Lung (tissue), 12 donors: Measurements from ENCODE around the gene NTM. TPM values are rescaled to one million over a fixed set of nuclear protein-coding genes. Genes with fewer than 3 reads are reported as not detected.

ENCODE experiments used
- ATAC-seq: fragments of 200-7000 bp; cut with Tn5 transposase; one replicate; pipeline ENCODE4 v1.9.1; 2020; ENCODE audit warnings: moderate number of reproducible peaks; ENCODE audit not compliant: insufficient read depth, low FRiP score
- DNase-seq, 3 donors: peaks; one replicate each; pipeline ENCODE4 v3.0.0-alpha.2; 2013 to 2017
- H3K27ac ChIP-seq, 2 donors: one replicate each; pipeline ENCODE4 v1.5.1; 2013; ENCODE audit warnings: mild to moderate bottlenecking in 2 of 2, moderate library complexity in 2 of 2, control low read depth in 1 of 2, inconsistent platforms in 1 of 2, low read depth in 1 of 2, low read length in 1 of 2
- H3K27me3 ChIP-seq, 3 donors: one replicate each; pipeline ENCODE4 v1.5.1; 2013; ENCODE audit warnings: low read length in 2 of 3; ENCODE audit not compliant: control insufficient read depth in 3 of 3, insufficient read depth in 3 of 3
- H3K36me3 ChIP-seq, 4 donors: one replicate each; pipeline ENCODE4 v1.5.1; 2013; ENCODE audit warnings: low read length in 4 of 4, mild to moderate bottlenecking in 1 of 4, moderate library complexity in 1 of 4; ENCODE audit not compliant: control insufficient read depth in 4 of 4, insufficient read depth in 4 of 4
- H3K4me1 ChIP-seq, 5 donors: one replicate each; pipeline ENCODE4 v1.5.1; 2013; ENCODE audit warnings: low read length in 5 of 5, mild to moderate bottlenecking in 2 of 5, moderate library complexity in 1 of 5; ENCODE audit not compliant: control insufficient read depth in 5 of 5, insufficient read depth in 5 of 5
- H3K4me3 ChIP-seq: one replicate; pipeline ENCODE4 v1.5.1; 2013; ENCODE audit warnings: mild to moderate bottlenecking, control low read depth, moderate library complexity
- H3K9ac ChIP-seq, 2 donors: one replicate each; pipeline ENCODE4 v1.5.1; 2013; ENCODE audit warnings: low read length in 2 of 2, control low read depth in 1 of 2; ENCODE audit not compliant: insufficient read depth in 1 of 2
- H3K9me3 ChIP-seq, 4 donors: one replicate each; pipeline ENCODE4 v1.5.1; 2013; ENCODE audit warnings: low read length in 3 of 4, mild to moderate bottlenecking in 1 of 4, moderate library complexity in 1 of 4; ENCODE audit not compliant: control insufficient read depth in 4 of 4, insufficient read depth in 3 of 4
- WGBS, 2 donors: extraction: QIAGEN DNeasy Blood & Tissue Kit; methylation state at CpG; one replicate each; pipeline ENCODE4 v1.1.7; 2013; 5-methylcytosine and 5-hydroxymethylcytosine counted together
- polyA plus RNA-seq, 2 donors: library from polyadenylated mRNA; stranded (reverse); fragments of 200-250 nt; gene quantifications; one replicate each; pipeline ENCODE4 v1.2.1, GENCODE V29; 2013
- total RNA-seq, 2 donors: library from RNA; depleted of rRNA in 1 of 2; stranded (reverse); fragments of >200 nt in 1 of 2; gene quantifications; one replicate each; pipeline ENCODE4 v1.2.1, GENCODE V29; 2014 to 2021
- TF ChIP-seq, protein P1 (sequence below): IDR thresholded peaks from 2 replicates; pipeline ENCODE4 v1.5.1; 2012; ENCODE audit warnings: mild to moderate bottlenecking; ENCODE audit errors: control extremely low read depth, extremely low read depth
- donor health status: control.
- donor health status: control.
- donor health status: Bipolar disorder and iron deficiency.
- donor health status: healthy.
- donor health status: DM: yes; HTN: yes; CAD: no.

NTM gene
- total and polyA plus RNA-seq, 4 donors: 0.39 to 30.9 (median 7.2) TPM

DNA sequence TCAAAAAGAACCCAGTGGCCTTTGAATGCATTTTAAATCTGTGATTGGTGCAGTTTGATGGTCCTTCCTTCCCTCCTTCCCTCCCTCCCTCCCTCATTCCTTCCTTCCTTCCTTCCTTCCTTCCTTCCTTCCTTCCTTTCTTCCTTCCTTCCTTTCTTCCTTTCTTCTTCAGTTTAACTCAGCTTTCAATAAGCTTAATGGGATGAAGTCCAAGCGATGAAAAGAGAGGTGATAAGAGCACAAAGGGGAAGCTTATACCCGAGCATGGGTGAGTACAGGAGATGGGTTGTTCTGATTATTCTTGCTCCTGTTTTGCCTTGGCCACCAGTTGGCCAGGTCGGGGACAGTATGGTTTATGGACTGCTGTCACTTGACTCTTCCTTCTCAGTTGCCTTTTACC lies 605.6 kb downstream of the NTM start:
- Histone ChIP-seq H3K4me1 (no peaks in the 10 kb centered on the region), H3K9ac (no peak overlapping the region), H3K36me3 (no peaks in the 10 kb centered on the region), H3K27me3 (no peaks in the 10 kb centered on the region), H3K27ac (no peak overlapping the region), H3K4me3 (no peak overlapping the region), H3K9me3 (no peaks in the 10 kb centered on the region)
- DNase-seq (no peak), ATAC-seq (no peak)
- TF ChIP-seq, protein P1, sequence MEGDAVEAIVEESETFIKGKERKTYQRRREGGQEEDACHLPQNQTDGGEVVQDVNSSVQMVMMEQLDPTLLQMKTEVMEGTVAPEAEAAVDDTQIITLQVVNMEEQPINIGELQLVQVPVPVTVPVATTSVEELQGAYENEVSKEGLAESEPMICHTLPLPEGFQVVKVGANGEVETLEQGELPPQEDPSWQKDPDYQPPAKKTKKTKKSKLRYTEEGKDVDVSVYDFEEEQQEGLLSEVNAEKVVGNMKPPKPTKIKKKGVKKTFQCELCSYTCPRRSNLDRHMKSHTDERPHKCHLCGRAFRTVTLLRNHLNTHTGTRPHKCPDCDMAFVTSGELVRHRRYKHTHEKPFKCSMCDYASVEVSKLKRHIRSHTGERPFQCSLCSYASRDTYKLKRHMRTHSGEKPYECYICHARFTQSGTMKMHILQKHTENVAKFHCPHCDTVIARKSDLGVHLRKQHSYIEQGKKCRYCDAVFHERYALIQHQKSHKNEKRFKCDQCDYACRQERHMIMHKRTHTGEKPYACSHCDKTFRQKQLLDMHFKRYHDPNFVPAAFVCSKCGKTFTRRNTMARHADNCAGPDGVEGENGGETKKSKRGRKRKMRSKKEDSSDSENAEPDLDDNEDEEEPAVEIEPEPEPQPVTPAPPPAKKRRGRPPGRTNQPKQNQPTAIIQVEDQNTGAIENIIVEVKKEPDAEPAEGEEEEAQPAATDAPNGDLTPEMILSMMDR: no peak
- WGBS, 2 donors: 65 to 75% methylated on average over 3 of the region's 3 CpGs

DNA sequence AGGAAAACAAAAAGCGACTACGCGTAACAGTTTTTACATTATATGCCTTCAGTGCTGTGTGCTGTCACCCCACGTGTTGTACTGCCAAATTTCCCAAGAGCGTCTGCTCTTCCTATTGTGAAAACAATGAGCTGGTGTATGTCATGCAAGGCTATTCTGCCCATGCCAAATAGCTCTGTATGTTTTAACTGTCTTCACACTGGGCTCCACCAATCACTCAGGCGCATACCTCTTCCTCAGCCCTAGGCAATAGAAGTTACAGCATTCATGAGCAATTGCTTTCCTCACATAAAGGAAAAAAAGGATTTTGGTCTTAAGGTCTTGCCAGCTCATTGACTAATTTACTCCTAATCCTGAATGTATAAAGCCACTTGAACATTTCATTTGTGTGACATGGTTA lies 606.8 kb downstream of the NTM start:
- WGBS, 2 donors: 82 to 88% methylated on average over 6 of the region's 6 CpGs
- H3K4me3 ChIP-seq: no peak overlapping the region
- TF ChIP-seq, protein P1: no peak
- H3K27ac ChIP-seq: no peak overlapping the region
- H3K9ac ChIP-seq: no peak overlapping the region
- ATAC-seq (no peak), DNase-seq (no peak)
- H3K9me3 ChIP-seq: no peaks in the 10 kb centered on the region
- no peaks in the 10 kb centered on the region for H3K27me3 ChIP-seq
- no peaks in the 10 kb centered on the region for H3K36me3 ChIP-seq
- peaks cover 0 to 4% (median 0%) of the 10 kb centered on the region in 5 donors for H3K4me1 ChIP-seq

DNA sequence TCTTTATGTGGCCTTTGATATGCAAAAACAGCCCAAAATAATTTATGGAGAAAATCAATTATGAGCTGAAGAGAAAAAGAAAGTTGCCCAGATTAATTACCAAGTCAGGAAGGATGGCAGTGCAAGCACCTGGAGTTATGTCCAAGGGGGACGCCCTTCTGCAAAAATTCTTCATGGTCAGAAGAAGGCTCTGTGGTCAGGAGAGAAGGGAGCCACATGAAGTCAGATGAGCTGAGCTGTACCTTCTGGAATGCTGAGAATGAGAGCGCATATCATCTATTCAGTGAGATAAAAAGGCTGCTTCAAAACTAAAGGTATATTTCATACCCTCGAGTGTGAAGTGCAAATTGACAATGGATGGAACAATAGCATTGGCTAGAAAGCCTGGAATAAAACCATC lies 607.4 kb downstream of the NTM start:
- no peak overlapping the region for H3K9ac ChIP-seq
- H3K27me3 ChIP-seq: no peaks in the 10 kb centered on the region
- DNase-seq (no peak), ATAC-seq (no peak)
- 84 to 87% methylated on average over 3 of the region's 3 CpGs for WGBS, 2 donors
- no peaks in the 10 kb centered on the region for H3K36me3 ChIP-seq
- no peak overlapping the region for H3K27ac ChIP-seq
- TF ChIP-seq, protein P1: no peak
- no peak overlapping the region for H3K4me3 ChIP-seq
- no peaks in the 10 kb centered on the region for H3K9me3 ChIP-seq
- peaks cover 0 to 8% (median 0%) of the 10 kb centered on the region in 5 donors for H3K4me1 ChIP-seq

DNA sequence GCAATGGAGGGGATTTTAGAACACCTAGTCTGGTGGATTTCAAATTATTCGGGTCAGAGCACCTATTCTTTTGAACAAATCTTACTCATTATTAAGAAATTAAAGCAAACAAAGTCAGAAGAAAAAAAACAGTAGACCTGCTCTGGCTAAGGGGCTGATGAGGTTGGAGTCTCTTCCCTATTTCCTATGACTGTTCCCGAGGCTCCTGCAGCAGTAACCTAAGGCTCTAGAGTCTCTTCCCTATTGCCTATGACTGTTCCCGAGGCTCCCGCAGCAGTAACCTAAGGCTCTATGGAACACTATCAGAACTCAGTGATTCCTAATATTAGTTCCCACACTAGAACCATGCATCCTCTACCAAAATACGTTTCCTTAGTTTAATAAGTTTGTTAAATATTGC lies 607.9 kb downstream of the NTM start:
- no peak for ATAC-seq

More for the DNA sequence above, 607.9 kb downstream of the NTM start:
- Histone ChIP-seq H3K36me3 (no peaks in the 10 kb centered on the region), H3K4me1 (peaks cover 0 to 8% (median 0%) of the 10 kb centered on the region in 5 donors), H3K9ac (no peak overlapping the region), H3K4me3 (no peak overlapping the region), H3K27ac (no peak overlapping the region), H3K9me3 (no peaks in the 10 kb centered on the region), H3K27me3 (no peaks in the 10 kb centered on the region)
- no peak for DNase-seq
- TF ChIP-seq, protein P1: no peak
- WGBS, 2 donors: 73 to 78% methylated on average over 5 of the region's 5 CpGs
